Measurements from ENCODE around the gene MAP2K5.
"Not testable (repeated sequence)": the region's sequence is repeated elsewhere in the genome, so short reads cannot be mapped to it uniquely, and the experiment has no call there.

Gene MAP2K5

DNA sequence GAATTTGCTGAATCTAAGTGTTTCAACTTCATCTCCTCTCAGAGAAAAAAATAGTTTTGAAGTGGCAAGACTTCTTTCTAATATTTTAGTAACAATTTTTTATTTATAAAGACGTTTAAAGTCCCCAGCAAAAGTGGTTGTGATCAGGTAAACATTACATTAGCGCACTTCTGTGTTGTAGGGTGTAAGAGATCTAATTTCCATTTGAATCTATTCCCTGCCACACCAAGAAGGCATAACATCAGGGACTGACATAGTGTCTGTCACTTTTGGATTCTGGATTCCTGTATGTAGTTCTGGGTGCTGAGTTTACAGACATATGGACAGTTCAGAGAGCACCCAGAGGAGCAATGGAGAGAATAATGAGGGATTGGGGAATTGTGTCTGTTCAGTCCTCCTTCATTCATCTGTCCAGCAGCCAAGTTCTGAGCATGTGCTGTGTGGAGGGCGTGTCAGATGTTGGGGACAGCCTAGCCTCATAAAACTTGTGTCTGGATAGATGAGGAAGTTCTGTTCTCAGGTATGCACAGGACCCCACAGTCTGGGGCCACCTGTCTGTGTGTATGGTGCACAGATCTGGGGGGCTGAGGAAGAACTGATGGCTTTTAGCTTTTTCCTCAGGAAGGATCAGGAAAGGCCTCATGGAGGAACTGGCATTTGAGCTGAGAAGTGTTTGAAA lies 65.6 kb downstream of the MAP2K5 start:
- no peak for DNase-seq
- no peak for TF ChIP-seq GATA1 (IDR thresholded peaks at IDR 0.05; ENCODE audit: low read depth, low read length)

DNA sequence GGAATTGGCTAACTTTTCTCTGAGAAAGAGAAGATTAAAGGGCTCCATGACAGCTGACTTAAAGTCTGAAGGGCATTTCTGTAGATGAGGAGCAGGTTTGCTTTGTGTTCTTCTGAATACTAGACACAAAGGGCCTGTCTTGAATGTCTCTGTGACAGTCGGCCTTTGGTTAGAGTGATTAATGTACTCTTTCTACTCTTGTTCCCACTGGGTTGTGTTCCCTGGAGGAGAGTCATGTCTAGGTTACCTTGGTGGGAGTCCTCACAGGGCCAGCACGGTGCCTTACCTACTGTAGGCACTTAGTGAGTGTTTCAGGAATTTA lies 66.1 kb downstream of the MAP2K5 start:
- no peak for TF ChIP-seq POLR2A (IDR thresholded peaks at IDR 0.05; ENCODE audit: low read length)
- no peak for TF ChIP-seq GATA1 (IDR thresholded peaks at IDR 0.05; ENCODE audit: low read depth, low read length)
- no peak for DNase-seq

DNA sequence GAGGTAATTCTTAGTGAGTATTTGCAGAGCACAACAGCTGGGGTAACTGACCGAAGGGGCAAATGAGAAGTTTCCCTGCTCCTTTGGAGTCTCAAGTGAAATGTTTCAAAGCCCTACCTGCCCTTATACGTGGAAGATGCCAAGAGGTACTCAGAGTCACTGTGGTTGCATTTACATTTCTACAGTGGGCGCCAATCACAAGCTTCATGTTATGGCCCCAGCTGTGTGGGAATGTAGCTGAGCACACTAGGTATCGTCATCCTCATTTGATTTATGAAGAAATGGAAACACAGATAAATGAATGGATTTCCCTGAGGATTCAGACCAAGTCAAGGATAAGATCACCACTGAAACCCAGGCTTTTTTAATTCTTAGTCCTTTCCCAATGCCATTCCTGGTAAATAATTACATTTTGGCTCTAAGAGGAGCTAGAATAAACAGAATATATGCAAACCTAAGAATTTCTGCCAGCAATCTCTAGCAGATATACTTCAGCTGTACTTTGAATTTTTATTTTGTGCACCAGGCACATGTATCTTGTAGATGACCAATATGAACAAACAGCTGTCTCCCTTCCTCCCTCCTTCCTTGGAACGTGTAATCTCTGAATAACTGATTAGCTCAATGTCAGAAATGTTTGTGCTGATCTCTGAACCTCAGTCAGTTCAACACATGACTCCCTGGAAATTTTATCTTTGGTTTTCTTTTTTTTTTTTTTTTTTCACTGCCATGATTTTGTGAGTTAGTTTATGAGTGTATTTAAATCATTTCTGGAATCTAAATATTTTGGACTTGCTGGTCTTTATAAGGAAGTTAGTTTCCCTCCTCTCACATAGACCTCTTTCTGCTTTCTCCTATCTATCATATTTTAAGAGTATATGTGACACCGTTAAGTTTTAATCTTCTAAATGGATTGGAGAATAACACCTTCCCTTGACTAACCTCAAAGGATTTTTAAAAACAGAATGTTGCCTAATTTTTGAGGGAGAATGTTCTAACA lies 69.2 kb downstream of the MAP2K5 start:
- DNase-seq = no peak
- TF ChIP-seq POLR2A (IDR thresholded peaks at IDR 0.05; ENCODE audit: low read length) = no peak
- no peak for TF ChIP-seq GATA1 (IDR thresholded peaks at IDR 0.05; ENCODE audit: low read depth, low read length)

DNA sequence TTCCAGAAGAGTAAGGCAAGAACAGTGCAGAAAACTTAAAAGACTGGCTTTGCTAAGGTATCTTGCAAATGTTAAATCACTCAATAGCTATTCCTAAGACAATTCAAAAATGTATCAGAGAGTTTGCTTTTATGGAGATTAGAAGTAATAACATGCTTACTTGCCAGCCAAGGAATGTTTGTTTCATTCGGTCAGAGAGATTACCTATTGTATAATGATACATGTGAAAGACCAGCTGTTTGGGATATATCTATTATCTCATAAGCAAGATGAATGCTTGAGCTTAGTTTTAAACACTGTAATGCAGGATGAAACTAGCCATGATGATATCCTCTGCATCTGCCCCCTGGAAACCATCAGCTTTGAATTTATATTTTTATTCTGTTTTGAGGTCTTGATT lies 70.7 kb downstream of the MAP2K5 start:
- no peak for TF ChIP-seq POLR2A (IDR thresholded peaks at IDR 0.05; ENCODE audit: low read length)
- no peak for TF ChIP-seq GATA1 (IDR thresholded peaks at IDR 0.05; ENCODE audit: low read depth, low read length)
- no peak for DNase-seq

DNA sequence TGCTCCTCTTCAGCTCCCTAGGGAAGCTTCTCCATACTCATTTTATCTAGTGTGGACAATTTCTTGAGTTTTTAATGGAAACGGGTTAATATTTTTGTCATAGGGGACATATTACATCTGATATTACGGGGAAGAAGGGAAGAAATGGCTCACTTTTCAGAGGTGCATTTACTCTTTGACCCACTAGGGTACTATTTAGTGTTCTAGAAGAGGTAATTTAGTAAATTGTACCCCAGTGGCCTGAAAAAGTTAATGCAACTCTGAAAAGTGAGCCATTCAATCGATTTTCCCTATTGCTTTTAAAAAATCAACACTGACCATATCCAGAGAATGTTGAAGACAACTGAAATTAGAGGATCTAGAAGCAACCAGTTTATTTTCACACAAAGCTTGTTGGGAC lies 71.2 kb downstream of the MAP2K5 start:
- TF ChIP-seq POLR2A (IDR thresholded peaks at IDR 0.05; ENCODE audit: low read length) (no peak), GATA1 (IDR thresholded peaks at IDR 0.05; ENCODE audit: low read depth, low read length) (no peak)
- no peak for DNase-seq

DNA sequence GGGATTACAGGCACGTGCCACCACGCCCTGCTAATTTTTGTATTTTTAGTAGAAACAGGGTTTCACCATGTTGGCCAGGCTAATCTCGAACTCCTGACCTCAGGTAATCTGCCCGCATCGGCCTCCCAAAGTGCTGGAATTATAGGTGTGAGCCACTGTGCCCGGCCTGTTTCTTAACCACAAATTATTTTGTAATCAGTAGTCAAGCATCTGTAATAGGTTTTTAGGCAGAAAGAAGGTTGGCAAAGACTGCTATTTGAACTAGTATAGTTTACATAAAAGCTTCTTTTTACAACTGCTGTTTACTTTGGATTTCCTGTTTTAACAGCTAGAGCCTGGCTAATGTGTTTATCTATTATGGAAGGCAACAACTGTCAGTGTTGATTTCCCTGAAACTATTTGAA lies 72.6 kb downstream of the MAP2K5 start:
- not testable (repeated sequence) for DNase-seq

GRCh38 chr15:67618297-67618696 lies 75.8 kb downstream of the MAP2K5 start:
- TF ChIP-seq GATA1 (IDR thresholded peaks at IDR 0.05; ENCODE audit: low read depth, low read length) (no peak), POLR2A (IDR thresholded peaks at IDR 0.05; ENCODE audit: low read length) (no peak)
- no peak for DNase-seq

DNA sequence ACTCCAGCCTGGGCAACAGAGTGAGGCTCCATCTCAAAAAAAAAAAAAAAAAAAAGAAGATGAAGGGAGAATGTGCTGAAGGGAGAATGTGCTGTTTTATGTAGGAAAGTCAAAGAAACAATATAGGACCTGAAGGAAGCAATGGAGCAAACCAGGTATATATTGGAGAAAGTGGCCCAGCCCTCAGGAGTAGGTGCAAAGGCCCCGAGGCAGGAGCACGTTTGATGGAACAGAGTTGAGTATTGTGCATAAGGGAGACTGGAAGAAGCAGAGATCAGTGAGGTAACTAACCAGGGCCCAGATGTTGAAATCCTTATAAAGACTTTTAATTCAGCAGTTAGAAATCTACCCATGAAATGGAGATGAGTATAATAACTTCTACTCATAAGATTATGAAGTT lies 79.6 kb downstream of the MAP2K5 start:
- no peak for TF ChIP-seq POLR2A (IDR thresholded peaks at IDR 0.05; ENCODE audit: low read length)
- no peak for TF ChIP-seq GATA1 (IDR thresholded peaks at IDR 0.05; ENCODE audit: low read depth, low read length)
- DNase-seq = no peak

- no peak for DNase-seq
Observed at GRCh38 chr15:67632261-67632660, 89.8 kb downstream of the MAP2K5 start.

DNA sequence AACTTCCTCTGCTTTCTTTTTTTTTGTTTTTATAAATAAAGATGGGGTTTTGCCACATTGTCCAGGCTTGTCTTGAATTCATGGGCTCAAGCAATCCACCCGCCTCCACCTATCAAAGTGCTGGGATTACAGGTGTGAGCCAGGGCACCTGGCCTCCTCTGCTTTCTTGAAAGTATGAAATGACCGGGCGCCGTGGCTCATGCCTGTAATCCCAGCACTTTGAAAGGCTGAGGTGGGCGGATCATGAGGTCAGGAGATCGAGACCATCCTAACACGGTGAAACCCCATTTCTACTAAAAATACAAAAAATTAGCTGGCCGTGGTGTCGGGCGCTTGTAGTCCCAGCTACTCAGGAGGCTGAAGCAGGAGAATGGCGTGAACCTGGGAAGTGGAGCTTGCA lies 93.4 kb downstream of the MAP2K5 start:
- DNase-seq = not testable (repeated sequence)

More at GRCh38 chr15:67632261-67632660, 89.8 kb downstream of the MAP2K5 start:
- TF ChIP-seq POLR2A (IDR thresholded peaks at IDR 0.05; ENCODE audit: low read length) (no peak), GATA1 (IDR thresholded peaks at IDR 0.05; ENCODE audit: low read depth, low read length) (no peak)

DNA sequence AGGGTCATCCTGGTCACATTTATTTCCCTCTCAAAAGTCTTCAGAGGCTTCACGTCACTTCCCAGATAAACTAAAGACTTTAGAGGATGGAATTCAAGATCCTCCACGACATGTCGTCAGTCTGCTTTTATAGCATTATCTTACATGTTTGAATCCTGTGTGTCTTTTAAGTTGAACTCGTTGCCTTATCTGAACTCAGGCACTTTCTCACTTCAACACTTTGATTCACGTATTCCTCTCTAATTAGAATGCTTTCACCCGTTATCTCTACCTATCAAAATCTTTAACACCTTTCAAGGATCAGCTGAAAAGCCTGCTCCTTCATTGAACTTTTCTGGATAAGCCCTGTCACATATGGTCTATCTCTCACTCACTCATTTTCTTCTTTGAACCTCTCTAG lies 97.1 kb downstream of the MAP2K5 start:
- TF ChIP-seq POLR2A (IDR thresholded peaks at IDR 0.05; ENCODE audit: low read length) = no peak
- no peak for TF ChIP-seq GATA1 (IDR thresholded peaks at IDR 0.05; ENCODE audit: low read depth, low read length)
- no peak for DNase-seq

GRCh38 chr15:67641453-67641852 lies 99.0 kb downstream of the MAP2K5 start:
- no peak for TF ChIP-seq POLR2A (IDR thresholded peaks at IDR 0.05; ENCODE audit: low read length)
- TF ChIP-seq GATA1 (IDR thresholded peaks at IDR 0.05; ENCODE audit: low read depth, low read length) = no peak
- DNase-seq = no peak

GRCh38 chr15:67646847-67647246 lies 104.3 kb downstream of the MAP2K5 start:
- TF ChIP-seq POLR2A (IDR thresholded peaks at IDR 0.05; ENCODE audit: low read length) (no peak), GATA1 (IDR thresholded peaks at IDR 0.05; ENCODE audit: low read depth, low read length) (no peak)
- no peak for DNase-seq

DNA sequence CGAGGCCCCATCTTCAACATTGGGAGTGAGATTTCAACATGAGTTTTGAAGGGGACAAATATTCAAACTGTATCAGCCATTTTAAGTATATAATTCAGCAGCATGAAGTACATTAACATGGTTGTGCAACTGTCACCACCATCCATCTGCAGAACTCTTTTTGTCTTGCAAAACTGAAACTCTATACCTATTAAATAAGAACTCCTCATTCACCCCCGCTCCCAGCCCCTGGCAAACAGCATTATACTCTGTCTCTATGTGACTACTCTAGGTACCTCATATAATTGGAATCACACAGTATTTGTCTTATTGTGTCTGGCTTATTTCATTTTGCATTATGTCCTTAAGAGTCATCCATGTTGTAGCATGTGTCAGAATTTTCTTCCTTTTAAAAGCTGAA lies 110.1 kb downstream of the MAP2K5 start:
- TF ChIP-seq GATA1 (IDR thresholded peaks at IDR 0.05; ENCODE audit: low read depth, low read length) (no peak), POLR2A (IDR thresholded peaks at IDR 0.05; ENCODE audit: low read length) (no peak)

GRCh38 chr15:67660446-67660845 lies 117.9 kb downstream of the MAP2K5 start:
- TF ChIP-seq POLR2A (IDR thresholded peaks at IDR 0.05; ENCODE audit: low read length) (no peak), GATA1 (IDR thresholded peaks at IDR 0.05; ENCODE audit: low read depth, low read length) (no peak)
- no peak for DNase-seq

More for the DNA sequence above, 110.1 kb downstream of the MAP2K5 start:
- DNase-seq = no peak
